Thoracic aorta (tissue), 2 donors: ENCODE data around the gene SAMM50. TPM values are rescaled to one million over a fixed set of nuclear protein-coding genes. Genes with fewer than 3 reads are reported as not detected.

Experiments used
- ATAC-seq: fragments of 150-250 bp; one replicate; pipeline ENCODE4 v1.8.0; 2017; ENCODE audit warnings: low read depth; ENCODE audit not compliant: insufficient number of reproducible peaks, low FRiP score
- DNase-seq: peaks from one replicate; pipeline ENCODE4 v3.0.0-alpha.2; 2020; ENCODE audit warnings: low spot score
- H3K27ac ChIP-seq, 2 donors: fragments of 200-600 bp; sonication (generic); 1 replicate in 1 of 2; 2 replicates in 1 of 2; pipeline ENCODE4 v1.5.1; 2016; ENCODE audit warnings: mild to moderate bottlenecking in 2 of 2, moderate library complexity in 2 of 2
- H3K27me3 ChIP-seq: fragments of 200-600 bp; sonication (generic); replicated peaks from 2 replicates; pipeline ENCODE4 v1.6.0; 2016; ENCODE audit warnings: mild to moderate bottlenecking; ENCODE audit not compliant: insufficient read depth
- H3K36me3 ChIP-seq: fragments of 200-600 bp; sonication (generic); one replicate; pipeline ENCODE4 v1.5.1; 2016
- H3K4me1 ChIP-seq, 2 donors: fragments of 200-600 bp; sonication (generic); 1 replicate in 1 of 2; 2 replicates in 1 of 2; pipeline versions ENCODE4 v1.5.1 to v1.6.0; 2016; ENCODE audit warnings: low read depth in 2 of 2, mild to moderate bottlenecking in 1 of 2; ENCODE audit not compliant: control insufficient read depth in 1 of 2
- H3K4me3 ChIP-seq: fragments of 200-600 bp; sonication (generic); 2 replicates; pipeline ENCODE4 v1.5.1; 2016; ENCODE audit warnings: mild to moderate bottlenecking
- H3K9me3 ChIP-seq: fragments of 200-600 bp; sonication (generic); 2 replicates; pipeline ENCODE4 v1.5.1; 2016
- total RNA-seq, 2 donors: library from RNA; depleted of rRNA; stranded (reverse); fragments of >200 nt; gene quantifications; one replicate each; pipeline versions ENCODE4 v1.1.0 to v1.2.3, GENCODE V29; 2016
- TF ChIP-seq, protein P1 (sequence below): fragments of 200-600 bp; sonication (generic); IDR thresholded peaks from one replicate; pipeline ENCODE4 v1.5.1; 2019; ENCODE audit warnings: antibody characterized with exemption

SAMM50 gene
- total RNA-seq, 2 donors from 2014 or later, result 22.6 to 28.1 TPM

DNA sequence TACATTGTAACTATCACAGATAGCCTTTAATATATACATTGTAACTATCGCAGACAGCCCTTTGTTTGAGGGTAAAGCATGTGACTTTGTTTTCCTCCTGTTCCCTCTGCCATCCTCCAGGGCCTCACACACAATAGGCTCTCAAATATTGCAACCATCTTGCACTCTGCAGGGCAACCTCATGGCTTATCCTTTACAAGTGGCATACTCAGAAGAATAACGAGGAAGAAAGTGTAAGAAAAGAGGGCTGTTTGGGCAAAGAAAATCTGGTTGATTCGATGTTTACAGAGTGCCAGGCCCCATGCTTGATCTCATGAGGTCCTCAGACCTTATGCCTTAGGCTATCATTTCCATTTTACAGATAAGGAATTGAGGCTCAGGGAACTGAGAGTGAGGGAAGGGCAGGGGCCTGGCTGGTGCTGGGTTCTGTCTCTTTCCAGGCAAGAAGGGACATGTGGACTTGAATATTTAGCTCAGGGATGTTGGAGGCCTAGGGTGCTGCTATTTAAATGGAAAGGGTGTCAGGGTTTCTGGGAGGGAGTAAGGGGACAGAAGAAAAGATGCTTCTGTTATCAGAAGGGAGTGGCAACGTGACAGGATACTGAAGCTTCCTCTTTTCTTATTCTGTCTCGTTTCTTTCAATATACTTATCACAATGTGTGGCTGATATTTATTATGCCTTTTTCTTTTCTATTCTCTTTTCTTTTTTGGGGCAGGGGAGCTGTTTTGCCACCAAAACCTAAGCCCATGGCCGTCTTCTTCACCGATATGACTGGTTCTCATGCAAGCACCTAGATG lies 1.1 kb upstream of the SAMM50 start:
- TF ChIP-seq, protein P1, sequence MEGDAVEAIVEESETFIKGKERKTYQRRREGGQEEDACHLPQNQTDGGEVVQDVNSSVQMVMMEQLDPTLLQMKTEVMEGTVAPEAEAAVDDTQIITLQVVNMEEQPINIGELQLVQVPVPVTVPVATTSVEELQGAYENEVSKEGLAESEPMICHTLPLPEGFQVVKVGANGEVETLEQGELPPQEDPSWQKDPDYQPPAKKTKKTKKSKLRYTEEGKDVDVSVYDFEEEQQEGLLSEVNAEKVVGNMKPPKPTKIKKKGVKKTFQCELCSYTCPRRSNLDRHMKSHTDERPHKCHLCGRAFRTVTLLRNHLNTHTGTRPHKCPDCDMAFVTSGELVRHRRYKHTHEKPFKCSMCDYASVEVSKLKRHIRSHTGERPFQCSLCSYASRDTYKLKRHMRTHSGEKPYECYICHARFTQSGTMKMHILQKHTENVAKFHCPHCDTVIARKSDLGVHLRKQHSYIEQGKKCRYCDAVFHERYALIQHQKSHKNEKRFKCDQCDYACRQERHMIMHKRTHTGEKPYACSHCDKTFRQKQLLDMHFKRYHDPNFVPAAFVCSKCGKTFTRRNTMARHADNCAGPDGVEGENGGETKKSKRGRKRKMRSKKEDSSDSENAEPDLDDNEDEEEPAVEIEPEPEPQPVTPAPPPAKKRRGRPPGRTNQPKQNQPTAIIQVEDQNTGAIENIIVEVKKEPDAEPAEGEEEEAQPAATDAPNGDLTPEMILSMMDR, result no peak
- Histone ChIP-seq H3K36me3 (no peaks in the 10 kb centered on the region), H3K27me3 (no peaks in the 10 kb centered on the region), H3K4me1 (peaks cover 17 to 23% of the 10 kb centered on the region in 2 donors), H3K9me3 (no peaks in the 10 kb centered on the region), H3K27ac (no peak overlapping the region), H3K4me3 (peak overlapping the region; percentile 93)
- ATAC-seq (no peak), DNase-seq (no peak)

DNA sequence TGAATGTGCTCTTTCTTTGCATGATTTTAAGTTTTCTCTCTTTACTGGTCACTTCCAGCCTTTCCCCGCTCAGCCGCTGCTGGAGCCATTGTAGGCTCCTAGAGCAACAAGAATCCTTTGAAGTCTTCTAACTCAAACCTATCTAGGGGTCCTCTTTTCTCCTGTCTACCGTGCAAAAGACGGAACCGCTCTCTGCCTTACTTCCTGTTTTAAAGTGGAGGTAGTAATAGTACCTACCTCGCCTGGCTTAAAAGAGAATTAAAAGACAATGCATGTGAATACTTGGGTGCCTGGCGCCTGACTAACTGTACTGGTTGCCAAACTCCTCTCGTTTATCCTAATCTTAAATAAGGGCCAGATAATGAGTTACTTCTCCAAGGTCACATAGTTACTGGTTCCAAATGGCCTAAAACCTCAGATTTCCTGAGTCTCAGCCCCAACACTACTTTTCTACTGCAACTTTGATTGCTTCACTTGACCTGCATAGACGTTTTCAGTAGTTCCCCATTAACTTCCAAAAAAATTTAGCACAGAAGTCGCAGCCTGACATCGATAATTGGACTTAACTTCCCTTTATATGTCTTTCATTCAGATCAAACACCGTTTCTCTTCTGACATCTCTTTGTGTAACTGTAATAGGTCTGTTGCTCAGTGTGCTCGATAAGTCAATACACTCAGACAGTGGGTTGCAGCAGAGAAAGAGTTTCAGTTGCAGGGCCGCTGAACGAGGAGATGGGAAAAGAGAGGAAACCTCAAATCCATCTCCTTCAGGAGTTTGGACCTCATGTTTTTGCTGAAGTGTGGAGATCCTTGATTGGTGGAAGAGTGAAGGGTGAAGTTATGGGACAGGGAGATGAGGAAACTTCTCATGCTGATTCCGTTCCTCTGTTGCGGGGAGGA lies 891 bp downstream of the SAMM50 start:
- no peak for DNase-seq
- Histone ChIP-seq H3K4me3 (peak overlapping the region; percentile 93), H3K36me3 (no peaks in the 10 kb centered on the region), H3K27ac (peak overlapping the region; percentile 74), H3K9me3 (no peaks in the 10 kb centered on the region), H3K27me3 (no peaks in the 10 kb centered on the region), H3K4me1 (peaks cover 17 to 23% of the 10 kb centered on the region in 2 donors)
- ATAC-seq, result no peak
- TF ChIP-seq, protein P1, result no peak

DNA sequence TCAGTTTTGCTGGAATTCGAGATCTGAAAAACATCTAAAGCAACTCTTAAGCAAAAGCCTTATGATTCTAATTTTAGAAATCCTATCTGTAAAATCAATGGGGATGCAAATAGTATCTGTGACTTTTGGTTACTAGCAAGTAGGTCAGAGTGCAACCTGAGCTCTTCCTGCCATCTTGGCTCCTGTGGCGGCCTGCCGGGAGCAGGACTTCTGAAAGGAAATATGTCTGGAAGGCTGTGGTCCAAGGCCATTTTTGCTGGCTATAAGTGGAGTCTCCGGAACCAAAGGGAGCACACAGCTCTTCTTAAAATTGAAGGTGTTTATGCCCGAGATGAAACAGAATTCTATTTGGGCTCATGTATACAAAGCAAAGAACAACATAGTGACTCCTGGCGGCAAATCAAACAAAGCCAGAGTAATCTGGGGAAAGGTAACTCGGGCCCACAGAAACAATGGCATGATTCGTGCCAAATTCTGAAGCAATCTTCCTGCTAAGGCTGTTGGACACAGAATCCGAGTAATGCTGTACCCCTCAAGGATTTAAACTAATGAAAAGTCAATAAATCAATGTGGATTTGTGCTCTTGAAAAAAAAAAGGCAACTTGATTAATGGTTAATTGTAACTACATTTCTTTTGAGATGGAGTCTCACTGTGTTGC lies 1.7 kb downstream of the SAMM50 start:
- Histone ChIP-seq H3K36me3 (no peaks in the 10 kb centered on the region), H3K4me1 (peaks cover 17 to 23% of the 10 kb centered on the region in 2 donors), H3K9me3 (no peaks in the 10 kb centered on the region), H3K4me3 (peak overlapping the region; percentile 93), H3K27ac (no peak overlapping the region), H3K27me3 (no peaks in the 10 kb centered on the region)
- TF ChIP-seq, protein P1, result no peak
- no peak for DNase-seq
- no peak for ATAC-seq

DNA sequence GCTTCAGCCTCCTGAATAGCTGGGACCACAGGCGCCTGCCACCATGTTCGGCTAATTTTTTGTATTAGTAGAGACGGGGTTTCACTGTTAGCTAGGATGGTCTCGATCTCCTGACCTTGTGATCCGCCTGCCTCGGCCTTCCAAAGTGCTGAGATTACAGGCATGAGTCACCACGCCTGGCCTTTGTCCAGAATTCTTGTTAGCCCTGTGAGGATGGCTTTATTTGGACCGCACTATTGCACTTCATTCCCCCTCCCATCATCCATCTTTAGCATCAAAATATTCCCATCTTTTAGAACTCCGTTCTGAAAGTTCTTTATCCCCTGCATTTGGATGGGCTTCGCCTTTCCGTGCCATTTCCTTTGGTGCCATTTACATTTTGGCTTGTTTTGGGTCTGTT lies 2.6 kb downstream of the SAMM50 start:
- no peaks in the 10 kb centered on the region for H3K9me3 ChIP-seq

More for the DNA sequence above, 2.6 kb downstream of the SAMM50 start:
- Histone ChIP-seq H3K4me1 (peaks cover 17 to 23% of the 10 kb centered on the region in 2 donors), H3K27me3 (no peaks in the 10 kb centered on the region), H3K4me3 (no peak overlapping the region), H3K27ac (no peak overlapping the region), H3K36me3 (no peaks in the 10 kb centered on the region)
- ATAC-seq (no peak), DNase-seq (no peak)
- TF ChIP-seq, protein P1, result no peak
